ENCODE data around the gene CAPN12. TPM values are rescaled to one million over a fixed set of nuclear protein-coding genes. Genes with fewer than 3 reads are reported as not detected.

CAPN12 gene
- polyA plus RNA-seq, 2 of the 4 experiments (the other 2 are of a cell fraction): 10.0 to 11.7 TPM

GRCh38 chr19:38683393-38684077 lies 60.7 kb downstream of the CAPN12 start:
- ATAC-seq: peak; percentile 68 to 74
- Histone ChIP-seq H3K9me3 (peaks cover 7% of the 10 kb centered on the region; the same call in 2 of the 3 replicates), H3K27ac (peak overlapping the region; percentile 93 to 94), H3K4me2 (peak overlapping the region; percentile 78), H3K4me1 (peaks cover 90% of the 10 kb centered on the region), H3K4me3 (peak overlapping the region; percentile 6; the same call in 2 of the 3 replicates)
- peak; percentile 100 for DNase-seq (ENCODE audit: low read depth in 1 of 2, low spot score in 1 of 2)
- peak; percentile 100 for FAIRE-seq
- ChIA-PET POLR2A (interaction anchor here (0.5 to 6.7 kb wide), 23 partner anchors 8 to 753 kb away, joined by 3 to 61 read pairs (median 5); partner anchors contain the start of genes ACTN4, ECH1, EIF3K and RPS16), CTCF (interaction anchor here (0.6 to 18.2 kb wide), 13 partner anchors 10 to 281 kb away, joined by 3 to 336 read pairs (median 4); partner anchors contain the start of genes ACTN4 and FAM98C)
- 2% methylated on average over 10 of the region's 10 CpGs for WGBS (ENCODE audit: missing lambda C conversion rate)
- TF ChIP-seq TFCP2L1 (CRISPR knock-in tag; IDR thresholded peaks at IDR 0.05) (peak; percentile 46; the same call in 1 of the 2 replicates), EHMT2 (IDR thresholded peaks at IDR 0.05; ENCODE audit: low read depth) (no peak), MAZ (IDR thresholded peaks at IDR 0.05; ENCODE audit: borderline replicate concordance, low read depth, low read length) (no peak), CHD4 (IDR thresholded peaks at IDR 0.05; ENCODE audit: borderline replicate concordance) (no peak), EHF (CRISPR knock-in tag; IDR thresholded peaks at IDR 0.05) (peak; percentile 94), RFX5 (IDR thresholded peaks at IDR 0.05) (no peak; the same call in 1 of the 2 replicates), EP300 (IDR thresholded peaks at IDR 0.05) (peak; percentile 93 to 95; a peak in 4 of 5 replicates), JUNB (IDR thresholded peaks at IDR 0.05) (peak; percentile 98), BHLHE40 (IDR thresholded peaks at IDR 0.05; ENCODE audit: low read depth, low read length) (peak; percentile 91), MAX (IDR thresholded peaks at IDR 0.05) (peak; percentile 97), RAD21 (conservative IDR thresholded peaks at IDR 0.05 in 1 of 2, IDR thresholded peaks at IDR 0.05 in 1 of 2) (peak in 1 of 2 experiments; percentile 37), ZFP36 (IDR thresholded peaks at IDR 0.05; ENCODE audit: borderline replicate concordance, partially characterized antibody) (peak; percentile 100), BCL3 (IDR thresholded peaks at IDR 0.05) (peak; percentile 89; the same call in 2 of the 3 replicates), SMC3 (IDR thresholded peaks at IDR 0.05) (peak; percentile 49), HOXB13 (CRISPR knock-in tag; IDR thresholded peaks at IDR 0.05; ENCODE audit: low read depth) (peak; percentile 84; the same call in 1 of the 2 replicates), ELK1 (IDR thresholded peaks at IDR 0.05; ENCODE audit: low read depth, low read length) (no peak), NR3C1 (IDR thresholded peaks at IDR 0.05) (no peak), TP53 (CRISPR knock-in tag; IDR thresholded peaks at IDR 0.05) (peak; percentile 98), FOSB (CRISPR knock-in tag; IDR thresholded peaks at IDR 0.05) (no peak), ZSCAN20 (CRISPR knock-in tag; IDR thresholded peaks at IDR 0.05) (no peak; the same call in none of the 2 replicates), RARB (CRISPR knock-in tag; IDR thresholded peaks at IDR 0.05) (no peak; the same call in 1 of the 2 replicates), CHD2 (IDR thresholded peaks at IDR 0.05; ENCODE audit: low read length, partially characterized antibody) (no peak), POLR2A (IDR thresholded peaks at IDR 0.05; ENCODE audit: low read length) (no peak; the same call in 1 of the 2 replicates), SREBF2 (IDR thresholded peaks at IDR 0.05) (no peak), RNF2 (IDR thresholded peaks at IDR 0.05; ENCODE audit: borderline replicate concordance, low read depth) (no peak), POLR2AphosphoS2 (conservative IDR thresholded peaks at IDR 0.05; ENCODE audit: low read length) (no peak; the same call in 1 of the 2 replicates), ZC3H11A (IDR thresholded peaks at IDR 0.05) (no peak), E2F6 (IDR thresholded peaks at IDR 0.05; ENCODE audit: borderline replicate concordance, low read depth) (peak; percentile 54; the same call in 1 of the 2 replicates), RCOR1 (IDR thresholded peaks at IDR 0.05; ENCODE audit: low read depth, low read length) (no peak; the same call in 1 of the 2 replicates), CEBPB (IDR thresholded peaks at IDR 0.05) (peak; percentile 41 to 75; a peak in 3 of 4 replicates), HMGXB4 (CRISPR knock-in tag; IDR thresholded peaks at IDR 0.05; ENCODE audit: borderline replicate concordance) (no peak), CBX2 (IDR thresholded peaks at IDR 0.05; ENCODE audit: borderline replicate concordance, low read depth) (no peak), PHF8 (IDR thresholded peaks at IDR 0.05; ENCODE audit: borderline replicate concordance, low read depth) (no peak), FOXS1 (CRISPR knock-in tag; IDR thresholded peaks at IDR 0.05) (peak; percentile 76), MAFK (IDR thresholded peaks at IDR 0.05; ENCODE audit: partially characterized antibody) (peak; percentile 83), USF2 (IDR thresholded peaks at IDR 0.05) (peak; percentile 96)
